PC-9 (cell line): ENCODE measurements around the gene EYS. TPM values are rescaled to one million over a fixed set of nuclear protein-coding genes. Genes with fewer than 3 reads are reported as not detected.

ENCODE experiments used
- BruUV-seq: library from RNA; stranded (reverse); fragments of 400-500 nt; replicated peaks from 2 replicates; lab custom pipeline; 2021; lab: Mats Ljungman, UMichigan
- CTCF ChIA-PET: fragments of 300-600 bp; sonication (Branson Sonifier 250); formaldehyde crosslinking; loops from one replicate; lab custom pipeline; 2022; ENCODE audit warnings: antibody characterized with exemption; lab: Charles Lee
- POLR2A ChIA-PET: fragments of 300-600 bp; sonication (Branson Sonifier 250); formaldehyde crosslinking; loops from one replicate; lab custom pipeline; 2022; ENCODE audit warnings: antibody characterized with exemption; ENCODE audit not compliant: unreplicated experiment; lab: Charles Lee
- DNase-seq, 2 experiments: peaks; one replicate each; pipeline versions ENCODE4 v3.0.0 to v3.0.0-alpha.2; 2015 to 2022; ENCODE audit warnings: mixed read lengths in 1 of 2
- H2AFZ ChIP-seq: fragments of 200-600 bp; sonication (generic); 2 replicates; pipeline ENCODE4 v1.8.1; 2017; ENCODE audit warnings: antibody characterized with exemption
- H3F3A ChIP-seq: fragments of 200-600 bp; sonication (generic); 2 replicates; pipeline ENCODE4 v1.8.1; 2017; ENCODE audit warnings: antibody characterized with exemption, mild to moderate bottlenecking, low read depth; ENCODE audit not compliant: insufficient read depth
- H3K27ac ChIP-seq: fragments of 200-600 bp; sonication (generic); 2 replicates; pipeline ENCODE4 v1.6.1; 2016; ENCODE audit warnings: mixed run types
- H3K27me3 ChIP-seq: fragments of 200-600 bp; sonication (generic); 2 replicates; pipeline ENCODE4 v1.6.1; 2016; ENCODE audit warnings: low read depth, mixed run types; ENCODE audit not compliant: insufficient read depth
- H3K36me3 ChIP-seq: fragments of 200-600 bp; sonication (generic); 2 replicates; pipeline ENCODE4 v1.6.1; 2016; ENCODE audit warnings: low read depth, mixed run types
- H3K4me1 ChIP-seq: fragments of 200-600 bp; sonication (generic); replicated peaks from 2 replicates; pipeline ENCODE4 v1.6.1; 2016; ENCODE audit warnings: mixed run types; ENCODE audit not compliant: insufficient read depth
- H3K4me2 ChIP-seq: fragments of 200-600 bp; sonication (generic); 2 replicates; pipeline ENCODE4 v1.6.1; 2017; ENCODE audit warnings: mixed run types
- H3K4me3 ChIP-seq: fragments of 200-600 bp; sonication (generic); 2 replicates; pipeline ENCODE4 v1.6.1; 2016; ENCODE audit warnings: mixed run types
- H3K79me2 ChIP-seq: fragments of 200-600 bp; sonication (generic); 2 replicates; pipeline ENCODE4 v1.6.1; 2017; ENCODE audit warnings: low read depth, mixed run types
- H3K9me2 ChIP-seq: fragments of 200-600 bp; sonication (generic); 2 replicates; pipeline ENCODE4 v1.8.1; 2017; ENCODE audit warnings: mild to moderate bottlenecking; ENCODE audit not compliant: insufficient read depth
- H3K9me3 ChIP-seq: fragments of 200-600 bp; sonication (generic); 2 replicates; pipeline ENCODE4 v1.8.1; 2016; ENCODE audit warnings: low read depth; ENCODE audit not compliant: insufficient read depth
- H4K20me1 ChIP-seq: fragments of 200-600 bp; sonication (generic); 2 replicates; pipeline ENCODE4 v1.8.1; 2017; ENCODE audit not compliant: insufficient read depth
- EZH2 ChIP-seq: fragments of 200-600 bp; sonication (generic); IDR thresholded peaks from 2 replicates; pipeline ENCODE4 v1.8.0; 2017; ENCODE audit warnings: antibody characterized with exemption, low read depth
- intact Hi-C: fragments of 100-400 bp; cut with micrococcal nuclease; formaldehyde crosslinking; loops from one replicate; pipeline ENCODE4 v1.10.0; 2022; ENCODE audit not compliant: unreplicated experiment
- total RNA-seq: library from RNA; stranded (reverse); gene quantifications from 2 replicates; pipeline ENCODE4 v1.2.3, GENCODE V29; 2021
- TF ChIP-seq, protein P1 (sequence below): fragments of 200-600 bp; sonication (generic); conservative IDR thresholded peaks from 2 replicates; pipeline ENCODE4 v1.6.1; 2017; ENCODE audit warnings: mixed run types, antibody characterized with exemption, mild to moderate bottlenecking, moderate library complexity

Gene EYS
- total RNA-seq, 1 experiment from 2014 or later = not detected

GRCh38 chr6:63795006-63795405 is 1912.0 kb downstream of the EYS start:
- Histone ChIP-seq H3K79me2 (no peaks in the 10 kb centered on the region), H3K4me3 (no peak overlapping the region), H3K9me3 (no peaks in the 10 kb centered on the region), H3K4me2 (no peak overlapping the region), H4K20me1 (no peaks in the 10 kb centered on the region), H3K36me3 (no peaks in the 10 kb centered on the region), H3K27me3 (no peaks in the 10 kb centered on the region), H3K9me2 (no peaks in the 10 kb centered on the region), H2AFZ (no peak overlapping the region), H3K27ac (no peak overlapping the region), H3F3A (no peaks in the 10 kb centered on the region), H3K4me1 (no peaks in the 10 kb centered on the region)
- CTCF ChIA-PET = interaction anchor here (1.1 kb wide), 1 partner anchor 30 kb away, joined by 3 read pairs; no protein-coding TSS in a partner anchor
- TF ChIP-seq EZH2 = no peak
- TF ChIP-seq, protein P1, sequence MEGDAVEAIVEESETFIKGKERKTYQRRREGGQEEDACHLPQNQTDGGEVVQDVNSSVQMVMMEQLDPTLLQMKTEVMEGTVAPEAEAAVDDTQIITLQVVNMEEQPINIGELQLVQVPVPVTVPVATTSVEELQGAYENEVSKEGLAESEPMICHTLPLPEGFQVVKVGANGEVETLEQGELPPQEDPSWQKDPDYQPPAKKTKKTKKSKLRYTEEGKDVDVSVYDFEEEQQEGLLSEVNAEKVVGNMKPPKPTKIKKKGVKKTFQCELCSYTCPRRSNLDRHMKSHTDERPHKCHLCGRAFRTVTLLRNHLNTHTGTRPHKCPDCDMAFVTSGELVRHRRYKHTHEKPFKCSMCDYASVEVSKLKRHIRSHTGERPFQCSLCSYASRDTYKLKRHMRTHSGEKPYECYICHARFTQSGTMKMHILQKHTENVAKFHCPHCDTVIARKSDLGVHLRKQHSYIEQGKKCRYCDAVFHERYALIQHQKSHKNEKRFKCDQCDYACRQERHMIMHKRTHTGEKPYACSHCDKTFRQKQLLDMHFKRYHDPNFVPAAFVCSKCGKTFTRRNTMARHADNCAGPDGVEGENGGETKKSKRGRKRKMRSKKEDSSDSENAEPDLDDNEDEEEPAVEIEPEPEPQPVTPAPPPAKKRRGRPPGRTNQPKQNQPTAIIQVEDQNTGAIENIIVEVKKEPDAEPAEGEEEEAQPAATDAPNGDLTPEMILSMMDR = no peak
- intact Hi-C loops = no loop called here
- POLR2A ChIA-PET = no interaction called here
- no peak for DNase-seq
- BruUV-seq = no TSS peak

DNA sequence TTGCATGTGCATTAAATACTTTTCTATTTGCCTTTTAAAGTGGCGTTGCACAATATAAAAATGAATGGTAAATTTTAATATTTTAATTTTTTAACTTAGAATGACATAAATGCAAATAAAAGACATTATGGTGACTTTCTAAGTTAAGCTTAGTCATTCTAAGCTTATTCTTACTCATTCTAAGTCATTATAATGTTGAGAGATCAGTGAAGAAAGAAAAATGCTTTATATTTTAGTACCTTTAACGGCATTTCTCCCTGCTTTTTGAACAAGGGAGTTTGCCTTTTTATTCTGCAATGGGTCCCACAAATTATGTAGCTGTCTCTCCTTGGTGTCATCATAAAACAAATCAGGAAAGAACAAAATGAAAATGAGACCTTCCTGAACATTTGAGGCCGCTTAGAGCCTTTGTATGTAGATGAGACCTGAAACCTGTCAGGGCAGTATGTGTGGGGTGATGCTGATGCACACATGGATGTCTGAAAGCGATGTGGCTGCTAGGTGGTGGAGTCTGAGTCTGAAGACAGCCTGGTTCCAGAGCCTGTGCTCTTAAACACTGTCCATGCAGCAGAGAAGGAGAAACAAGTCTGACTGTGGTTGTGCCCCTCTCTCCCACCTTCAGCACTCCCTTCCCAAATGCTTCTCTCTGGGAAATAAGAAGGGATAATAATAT is 1913.4 kb downstream of the EYS start:
- H3K9me2 ChIP-seq = no peaks in the 10 kb centered on the region
- no peaks in the 10 kb centered on the region for H3F3A ChIP-seq
- H2AFZ ChIP-seq = no peak overlapping the region
- H3K79me2 ChIP-seq = no peaks in the 10 kb centered on the region
- H3K27me3 ChIP-seq = no peaks in the 10 kb centered on the region
- no peak overlapping the region for H3K27ac ChIP-seq
- no TSS peak for BruUV-seq
- no peaks in the 10 kb centered on the region for H3K4me1 ChIP-seq
- CTCF ChIA-PET = no interaction called here
- H4K20me1 ChIP-seq = no peaks in the 10 kb centered on the region
- intact Hi-C loops = no loop called here
- no peak overlapping the region for H3K4me3 ChIP-seq
- H3K9me3 ChIP-seq = no peaks in the 10 kb centered on the region
- POLR2A ChIA-PET = no interaction called here
- H3K36me3 ChIP-seq = no peaks in the 10 kb centered on the region
- no peak for TF ChIP-seq EZH2
- TF ChIP-seq, protein P1 = no peak
- no peak for DNase-seq
- no peak overlapping the region for H3K4me2 ChIP-seq

GRCh38 chr6:63792736-63793464 is 1914.1 kb downstream of the EYS start:
- Histone ChIP-seq H3F3A (no peaks in the 10 kb centered on the region), H3K79me2 (no peaks in the 10 kb centered on the region), H3K9me3 (no peaks in the 10 kb centered on the region), H3K4me1 (no peaks in the 10 kb centered on the region), H3K4me3 (no peak overlapping the region), H3K36me3 (no peaks in the 10 kb centered on the region), H2AFZ (no peak overlapping the region), H3K27me3 (no peaks in the 10 kb centered on the region), H3K4me2 (no peak overlapping the region), H4K20me1 (no peaks in the 10 kb centered on the region), H3K27ac (no peak overlapping the region), H3K9me2 (no peaks in the 10 kb centered on the region)
- POLR2A ChIA-PET = no interaction called here
- intact Hi-C loops = no loop called here
- CTCF ChIA-PET = no interaction called here
- DNase-seq = no peak
- TF ChIP-seq EZH2 = no peak
- TF ChIP-seq, protein P1 = no peak
- BruUV-seq = no TSS peak
